A549 (cell line): Measurements from ENCODE around the gene P3R3URF. TPM values are rescaled to one million over a fixed set of nuclear protein-coding genes. Genes with fewer than 3 reads are reported as not detected.
A peak's percentile ranks its signal among the peaks of the same experiment; 100 is the strongest.

Experiments
- ATAC-seq, 2 experiments: fragments of 200-7000 bp in 1 of 2; fragments of >200 bp in 1 of 2; cut with Nextera tagmentation in 1 of 2; cut with Tn5 transposase in 1 of 2; 3 replicates each; pipeline versions ENCODE4 v1.8.0 to v1.9.1; 2018 to 2020; ENCODE audit warnings: mild to moderate bottlenecking in 1 of 2, moderate library complexity in 1 of 2
- CTCF ChIA-PET: fragments of 300-600 bp; sonication (Branson Sonifier 250); formaldehyde crosslinking; extraction: SDS; loops from one replicate; lab custom pipeline; 2021; ENCODE audit warnings: antibody characterized with exemption, inconsistent platforms; lab: Yijun Ruan, JAX
- POLR2A ChIA-PET: fragments of 350-600 bp; formaldehyde crosslinking; extraction: SDS; loops from one replicate; lab custom pipeline; 2021; ENCODE audit warnings: antibody characterized with exemption, inconsistent platforms; lab: Yijun Ruan, JAX
- DNase-seq, 2 experiments: peaks; one replicate each; pipeline versions ENCODE4 v3.0.0 to v3.0.0-alpha.2; 2011 to 2016; ENCODE audit warnings: low read depth in 1 of 2, low spot score in 1 of 2
- FAIRE-seq: peaks from 2 replicates; lab custom pipeline; 2011; peaks lifted over from hg19 to GRCh38; lab: Jason Lieb, UNC
- H3K27ac ChIP-seq, 2 experiments: fragments of >200 bp; sonication (Bioruptor Twin); formaldehyde crosslinking; 3 replicates each; pipeline ENCODE4 v1.5.1; 2016 to 2017
- H3K4me1 ChIP-seq: fragments of >200 bp; sonication (Bioruptor Twin); formaldehyde crosslinking; 3 replicates; pipeline ENCODE4 v1.6.1; 2016
- H3K4me2 ChIP-seq: fragments of >200 bp; sonication (Bioruptor Twin); formaldehyde crosslinking; 3 replicates; pipeline ENCODE4 v1.6.1; 2016
- H3K4me3 ChIP-seq: fragments of >200 bp; sonication (Bioruptor Twin); formaldehyde crosslinking; 3 replicates; pipeline ENCODE4 v1.5.1; 2016
- H3K9me3 ChIP-seq: fragments of >200 bp; sonication (Bioruptor Twin); formaldehyde crosslinking; 3 replicates; pipeline ENCODE4 v1.6.1; 2016
- CHD4 ChIP-seq: fragments of 200-600 bp; sonication (generic); IDR thresholded peaks from 2 replicates; pipeline ENCODE4 v1.6.1; 2016; ENCODE audit warnings: antibody characterized with exemption, mild to moderate bottlenecking, borderline replicate concordance
- EHF ChIP-seq: fragments of 250-450 bp; sonication (Bioruptor Pico); IDR thresholded peaks from 2 replicates; pipeline ENCODE4 v1.5.0; 2020; ENCODE audit warnings: mild to moderate bottlenecking
- EHMT2 ChIP-seq: fragments of 200-600 bp; sonication (generic); IDR thresholded peaks from 2 replicates; pipeline ENCODE4 v1.6.1; 2016; ENCODE audit warnings: antibody characterized with exemption, low read depth, mild to moderate bottlenecking, moderate library complexity
- EP300 ChIP-seq, 2 experiments: fragments of >200 bp; sonication (Bioruptor Twin); formaldehyde crosslinking; IDR thresholded peaks; 2 replicates in 1 of 2; 3 replicates in 1 of 2; pipeline ENCODE4 v1.6.1; 2016 to 2017
- ESRRA ChIP-seq: fragments of 150-350 bp; IDR thresholded peaks from 2 replicates; pipeline ENCODE4 v1.6.1; 2014; ENCODE audit warnings: mild to moderate bottlenecking, low read length, borderline replicate concordance
- FOSL2 ChIP-seq, 2 experiments: fragments of 450-650 bp in 1 of 2; fragments of >200 bp in 1 of 2; sonication (Bioruptor Twin) in 1 of 2; formaldehyde crosslinking; IDR thresholded peaks; 2 replicates each; pipeline versions ENCODE4 v1.5.0 to v1.6.1; 2016 to 2020; ENCODE audit warnings: mild to moderate bottlenecking in 1 of 2, moderate library complexity in 1 of 2
- GATA3 ChIP-seq: IDR thresholded peaks from 2 replicates; pipeline ENCODE4 v1.6.1; 2012; ENCODE audit warnings: borderline replicate concordance
- HOXB5 ChIP-seq: fragments of 250-450 bp; sonication (Bioruptor Pico); IDR thresholded peaks from 2 replicates; pipeline ENCODE4 v1.5.0; 2020; ENCODE audit warnings: mild to moderate bottlenecking, moderate library complexity
- JUNB ChIP-seq: fragments of >200 bp; sonication (Bioruptor Twin); formaldehyde crosslinking; IDR thresholded peaks from 2 replicates; pipeline ENCODE4 v1.6.1; 2016
- POLR2AphosphoS2 ChIP-seq: conservative IDR thresholded peaks from 2 replicates; pipeline ENCODE4 v1.6.1; 2012; ENCODE audit warnings: low read length, improper control_type of control experiment, inconsistent platforms
- RAD21 ChIP-seq, 2 experiments: fragments of >200 bp in 1 of 2; sonication (Bioruptor Twin) in 1 of 2; formaldehyde crosslinking in 1 of 2; IDR thresholded peaks in 1 of 2; conservative IDR thresholded peaks in 1 of 2; 2 replicates in 1 of 2; 3 replicates in 1 of 2; pipeline ENCODE4 v1.6.1; 2012 to 2018; ENCODE audit warnings: inconsistent platforms in 1 of 2
- RARB ChIP-seq: fragments of 250-450 bp; sonication (Bioruptor Pico); IDR thresholded peaks from 2 replicates; pipeline ENCODE4 v1.8.0; 2021; ENCODE audit warnings: mild to moderate bottlenecking, moderate library complexity
- RCOR1 ChIP-seq: fragments of 150-350 bp; IDR thresholded peaks from 2 replicates; pipeline ENCODE4 v1.6.1; 2014; ENCODE audit warnings: antibody characterized with exemption, low read length, low read depth
- RFX5 ChIP-seq: fragments of 450-650 bp; IDR thresholded peaks from 2 replicates; pipeline ENCODE4 v1.7.1; 2014; ENCODE audit warnings: antibody characterized with exemption, mild to moderate bottlenecking, moderate library complexity
- SREBF2 ChIP-seq: fragments of 450-650 bp; IDR thresholded peaks from 2 replicates; pipeline ENCODE4 v1.6.1; 2014; ENCODE audit warnings: mild to moderate bottlenecking, moderate library complexity
- TFCP2L1 ChIP-seq: fragments of 250-450 bp; sonication (Bioruptor Pico); IDR thresholded peaks from 2 replicates; pipeline ENCODE4 v1.5.0; 2021; ENCODE audit warnings: mild to moderate bottlenecking
- ZNF302 ChIP-seq: fragments of 250-450 bp; sonication (Bioruptor Pico); IDR thresholded peaks from 2 replicates; pipeline ENCODE4 v1.9.0; 2021; ENCODE audit warnings: inconsistent platforms, mild to moderate bottlenecking, moderate library complexity
- ZSCAN20 ChIP-seq: fragments of 250-450 bp; sonication (Bioruptor Pico); IDR thresholded peaks from 2 replicates; pipeline ENCODE4 v1.8.0; 2022; ENCODE audit warnings: mild to moderate bottlenecking, moderate library complexity
- WGBS: methylation state at CpG from one replicate; pipeline ENCODE4 v1.1.6; 2017; ENCODE audit errors: missing lambda C conversion rate; 5-methylcytosine and 5-hydroxymethylcytosine counted together
- polyA plus RNA-seq, 4 experiments: library from polyadenylated mRNA; depleted of rRNA in 3 of 4; stranded (reverse); fragments of >200 nt; fragmentation: RNase III in 1 of 4; extraction: RNeasy Plus Mini Kit Qiagen cat#74134 plus additional on column Dnase treatment in 1 of 4; gene quantifications; 2 replicates in 3 of 4; 3 replicates in 1 of 4; pipeline ENCODE4 v1.2.3, GENCODE V29; 2011 to 2017
- TF ChIP-seq, protein P1 (sequence below): IDR thresholded peaks from 2 replicates; pipeline ENCODE4 v1.6.1; 2012
- TF ChIP-seq, protein P2 (sequence below): fragments of >200 bp; sonication (Bioruptor Twin); formaldehyde crosslinking; IDR thresholded peaks from 3 replicates; pipeline ENCODE4 v1.6.1; 2016
- TF ChIP-seq, protein P3 (sequence below): fragments of 250-450 bp; sonication (Bioruptor Pico); IDR thresholded peaks from 2 replicates; pipeline ENCODE4 v1.5.0; 2021; ENCODE audit warnings: mild to moderate bottlenecking, moderate library complexity, borderline replicate concordance
- TF ChIP-seq, protein P4 (sequence below): IDR thresholded peaks from 2 replicates; pipeline ENCODE4 v1.6.1; 2012; ENCODE audit warnings: low read depth, borderline replicate concordance
- TF ChIP-seq, protein P5 (sequence below): fragments of >200 bp; sonication (Bioruptor Twin); formaldehyde crosslinking; IDR thresholded peaks from 2 replicates; pipeline ENCODE4 v1.6.1; 2016

The P3R3URF gene
- polyA plus RNA-seq, 2 of the 4 experiments (the other 2 are of a cell fraction), result not detected

DNA sequence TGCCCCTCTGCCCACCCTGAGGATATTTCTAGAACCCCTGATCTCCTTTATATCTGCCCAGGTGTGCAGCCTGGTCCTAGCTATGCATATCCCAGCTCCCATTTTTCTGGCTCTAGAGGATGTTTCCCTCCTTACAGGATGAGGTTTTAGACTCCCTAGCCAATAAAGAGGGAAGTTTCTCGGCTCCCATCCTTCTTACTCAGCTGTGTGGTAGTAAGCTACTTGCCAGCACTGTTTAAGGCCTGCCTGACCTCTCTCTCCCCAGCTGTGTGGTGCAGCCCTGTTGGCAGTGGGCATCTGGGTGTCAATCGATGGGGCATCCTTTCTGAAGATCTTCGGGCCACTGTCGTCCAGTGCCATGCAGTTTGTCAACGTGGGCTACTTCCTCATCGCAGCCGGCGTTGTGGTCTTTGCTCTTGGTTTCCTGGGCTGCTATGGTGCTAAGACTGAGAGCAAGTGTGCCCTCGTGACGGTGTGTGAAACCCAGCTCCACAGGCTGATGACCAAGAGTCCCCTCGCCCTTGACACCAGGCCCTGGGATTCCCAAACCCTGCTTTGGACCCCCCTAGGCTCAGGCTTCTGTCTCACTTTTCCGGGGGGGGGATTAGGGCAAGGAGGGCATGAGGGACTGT lies 7.8 kb upstream of the P3R3URF start:
- H3K4me2 ChIP-seq, result peak overlapping the region; percentile 66

DNA sequence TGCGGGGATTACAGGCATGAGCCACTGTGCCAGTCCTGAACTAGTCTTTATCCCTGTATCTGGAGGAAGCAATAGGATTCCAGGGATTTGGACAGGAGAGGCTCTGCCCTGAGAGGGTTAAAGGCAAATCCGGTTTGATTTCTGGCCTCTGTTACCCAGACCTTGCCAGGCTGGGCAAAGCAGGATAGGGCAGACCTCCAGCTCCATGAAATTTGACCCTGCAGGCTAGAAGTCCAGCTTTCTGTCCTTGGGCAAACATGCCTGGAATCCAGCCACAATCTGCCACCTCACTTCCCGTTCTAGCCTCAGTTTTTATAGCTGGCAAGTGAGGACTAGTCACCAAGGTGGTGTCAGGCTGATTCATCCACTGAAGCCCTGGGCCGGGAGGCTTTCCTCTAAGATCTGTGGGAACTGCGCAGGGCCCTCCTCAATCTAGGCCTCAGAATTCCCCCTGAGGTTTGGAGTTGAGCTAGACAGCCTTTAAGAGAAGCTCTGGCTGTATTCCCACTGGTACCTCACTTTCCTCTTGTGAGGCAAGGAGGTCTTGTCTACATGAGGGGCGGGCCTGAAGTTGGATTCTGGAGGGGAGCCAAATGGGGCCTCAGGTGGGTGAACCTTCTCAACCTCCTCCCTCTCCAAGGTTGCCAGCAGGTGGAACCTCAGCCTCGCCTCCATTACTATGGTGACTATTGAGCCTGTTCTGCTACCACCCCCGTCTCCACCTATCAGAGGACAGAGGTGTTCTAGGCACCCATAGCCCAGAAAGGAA lies 7.0 kb upstream of the P3R3URF start:
- H3K4me1 ChIP-seq, result peaks cover 46% of the 10 kb centered on the region
- FAIRE-seq (no peak), DNase-seq (peak; percentile 74 to 83), ATAC-seq (peak; percentile 70 to 80)
- peak overlapping the region; percentile 66 for H3K4me2 ChIP-seq
- CTCF ChIA-PET, result interaction anchor here (1.0 to 14.4 kb wide), 7 partner anchors 12 to 147 kb away, joined by 3 to 181 read pairs (median 5); no protein-coding TSS in a partner anchor
- H3K4me3 ChIP-seq, result no peak overlapping the region; the same call in 2 of the 3 replicates
- no peak for TF ChIP-seq CHD4
- TF ChIP-seq, protein P1, sequence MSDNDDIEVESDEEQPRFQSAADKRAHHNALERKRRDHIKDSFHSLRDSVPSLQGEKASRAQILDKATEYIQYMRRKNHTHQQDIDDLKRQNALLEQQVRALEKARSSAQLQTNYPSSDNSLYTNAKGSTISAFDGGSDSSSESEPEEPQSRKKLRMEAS, result peak; percentile 54; the same call in 1 of the 2 replicates
- TF ChIP-seq ESRRA, result 0 out of 2 replicates have a peak, but pooled peaks have one; percentile 35
- no peak for TF ChIP-seq EP300 (IDR thresholded peaks at IDR 0.05)
- 0 out of 2 replicates have a peak, but pooled peaks have one; percentile 17 for TF ChIP-seq GATA3
- peak; percentile 46; the same call in 1 of the 2 replicates for TF ChIP-seq FOSL2 (IDR thresholded peaks at IDR 0.05)
- peak; percentile 59 for TF ChIP-seq FOSL2 (CRISPR knock-in tag; IDR thresholded peaks at IDR 0.05)
- no peak for TF ChIP-seq JUNB
- TF ChIP-seq ZNF302 (CRISPR knock-in tag), result no peak
- 35% methylated on average over 7 of the region's 8 CpGs for WGBS
- POLR2A ChIA-PET, result interaction anchor here (1.2 to 1.3 kb wide), 2 partner anchors 12 to 40 kb away, joined by 3 to 6 read pairs; no protein-coding TSS in a partner anchor
- H3K27ac ChIP-seq, result peak overlapping the region; percentile 89 to 91
- H3K9me3 ChIP-seq, result no peaks in the 10 kb centered on the region

More for the DNA sequence above, 7.8 kb upstream of the P3R3URF start:
- peaks cover 46% of the 10 kb centered on the region for H3K4me1 ChIP-seq
- POLR2A ChIA-PET, result interaction anchor here (1.0 to 1.3 kb wide), 3 partner anchors 9 to 39 kb away, joined by 3 to 6 read pairs (median 3); no protein-coding TSS in a partner anchor
- TF ChIP-seq ZSCAN20 (CRISPR knock-in tag) (no peak), EHF (CRISPR knock-in tag) (no peak), EHMT2 (no peak), TFCP2L1 (CRISPR knock-in tag) (no peak), RCOR1 (no peak), RFX5 (no peak), RARB (CRISPR knock-in tag) (no peak), RAD21 (conservative IDR thresholded peaks at IDR 0.05 in 1 of 2, IDR thresholded peaks at IDR 0.05 in 1 of 2) (no peak), CHD4 (no peak), POLR2AphosphoS2 (no peak), HOXB5 (CRISPR knock-in tag) (no peak), SREBF2 (no peak)
- TF ChIP-seq, protein P2, sequence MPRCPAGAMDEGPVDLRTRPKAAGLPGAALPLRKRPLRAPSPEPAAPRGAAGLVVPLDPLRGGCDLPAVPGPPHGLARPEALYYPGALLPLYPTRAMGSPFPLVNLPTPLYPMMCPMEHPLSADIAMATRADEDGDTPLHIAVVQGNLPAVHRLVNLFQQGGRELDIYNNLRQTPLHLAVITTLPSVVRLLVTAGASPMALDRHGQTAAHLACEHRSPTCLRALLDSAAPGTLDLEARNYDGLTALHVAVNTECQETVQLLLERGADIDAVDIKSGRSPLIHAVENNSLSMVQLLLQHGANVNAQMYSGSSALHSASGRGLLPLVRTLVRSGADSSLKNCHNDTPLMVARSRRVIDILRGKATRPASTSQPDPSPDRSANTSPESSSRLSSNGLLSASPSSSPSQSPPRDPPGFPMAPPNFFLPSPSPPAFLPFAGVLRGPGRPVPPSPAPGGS, result no peak
- TF ChIP-seq, protein P3, sequence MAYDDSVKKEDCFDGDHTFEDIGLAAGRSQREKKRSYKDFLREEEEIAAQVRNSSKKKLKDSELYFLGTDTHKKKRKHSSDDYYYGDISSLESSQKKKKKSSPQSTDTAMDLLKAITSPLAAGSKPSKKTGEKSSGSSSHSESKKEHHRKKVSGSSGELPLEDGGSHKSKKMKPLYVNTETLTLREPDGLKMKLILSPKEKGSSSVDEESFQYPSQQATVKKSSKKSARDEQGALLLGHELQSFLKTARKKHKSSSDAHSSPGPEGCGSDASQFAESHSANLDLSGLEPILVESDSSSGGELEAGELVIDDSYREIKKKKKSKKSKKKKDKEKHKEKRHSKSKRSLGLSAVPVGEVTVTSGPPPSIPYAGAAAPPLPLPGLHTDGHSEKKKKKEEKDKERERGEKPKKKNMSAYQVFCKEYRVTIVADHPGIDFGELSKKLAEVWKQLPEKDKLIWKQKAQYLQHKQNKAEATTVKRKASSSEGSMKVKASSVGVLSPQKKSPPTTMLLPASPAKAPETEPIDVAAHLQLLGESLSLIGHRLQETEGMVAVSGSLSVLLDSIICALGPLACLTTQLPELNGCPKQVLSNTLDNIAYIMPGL, result no peak
- TF ChIP-seq, protein P4, sequence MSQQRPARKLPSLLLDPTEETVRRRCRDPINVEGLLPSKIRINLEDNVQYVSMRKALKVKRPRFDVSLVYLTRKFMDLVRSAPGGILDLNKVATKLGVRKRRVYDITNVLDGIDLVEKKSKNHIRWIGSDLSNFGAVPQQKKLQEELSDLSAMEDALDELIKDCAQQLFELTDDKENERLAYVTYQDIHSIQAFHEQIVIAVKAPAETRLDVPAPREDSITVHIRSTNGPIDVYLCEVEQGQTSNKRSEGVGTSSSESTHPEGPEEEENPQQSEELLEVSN, result no peak
- TF ChIP-seq, protein P5, sequence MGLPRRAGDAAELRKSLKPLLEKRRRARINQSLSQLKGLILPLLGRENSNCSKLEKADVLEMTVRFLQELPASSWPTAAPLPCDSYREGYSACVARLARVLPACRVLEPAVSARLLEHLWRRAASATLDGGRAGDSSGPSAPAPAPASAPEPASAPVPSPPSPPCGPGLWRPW, result no peak
- FAIRE-seq, result no peak
- CTCF ChIA-PET, result interaction anchor here (1.0 to 14.4 kb wide), 6 partner anchors 11 to 147 kb away, joined by 3 to 181 read pairs (median 6); no protein-coding TSS in a partner anchor
- 86% methylated on average over 12 of the region's 12 CpGs for WGBS
- H3K9me3 ChIP-seq, result no peaks in the 10 kb centered on the region
- peak overlapping the region; percentile 89 to 91 for H3K27ac ChIP-seq
- DNase-seq, result no peak
- H3K4me3 ChIP-seq, result no peak overlapping the region; the same call in 2 of the 3 replicates
- no peak for ATAC-seq
